ENCODE data around the gene ZNF350. TPM values are rescaled to one million over a fixed set of nuclear protein-coding genes. Genes with fewer than 3 reads are reported as not detected.

ZNF350 gene
- total RNA-seq, 2 donors from 2014 or later, result 5.7 to 6.5 TPM

GRCh38 chr19:51919606-51920005 lies 67.0 kb downstream of the ZNF350 start:
- H3K4me1 ChIP-seq, result no peaks in the 10 kb centered on the region
- H3K4me3 ChIP-seq, result no peak overlapping the region
- H3K27ac ChIP-seq, result no peak overlapping the region
- no peaks in the 10 kb centered on the region for H3K36me3 ChIP-seq
- H3K27me3 ChIP-seq, result no peaks in the 10 kb centered on the region
- DNase-seq (ENCODE audit: low spot score), result no peak
- H3K9me3 ChIP-seq, result peaks cover 23 to 86% of the 10 kb centered on the region in 2 donors
- TF ChIP-seq, protein P1, sequence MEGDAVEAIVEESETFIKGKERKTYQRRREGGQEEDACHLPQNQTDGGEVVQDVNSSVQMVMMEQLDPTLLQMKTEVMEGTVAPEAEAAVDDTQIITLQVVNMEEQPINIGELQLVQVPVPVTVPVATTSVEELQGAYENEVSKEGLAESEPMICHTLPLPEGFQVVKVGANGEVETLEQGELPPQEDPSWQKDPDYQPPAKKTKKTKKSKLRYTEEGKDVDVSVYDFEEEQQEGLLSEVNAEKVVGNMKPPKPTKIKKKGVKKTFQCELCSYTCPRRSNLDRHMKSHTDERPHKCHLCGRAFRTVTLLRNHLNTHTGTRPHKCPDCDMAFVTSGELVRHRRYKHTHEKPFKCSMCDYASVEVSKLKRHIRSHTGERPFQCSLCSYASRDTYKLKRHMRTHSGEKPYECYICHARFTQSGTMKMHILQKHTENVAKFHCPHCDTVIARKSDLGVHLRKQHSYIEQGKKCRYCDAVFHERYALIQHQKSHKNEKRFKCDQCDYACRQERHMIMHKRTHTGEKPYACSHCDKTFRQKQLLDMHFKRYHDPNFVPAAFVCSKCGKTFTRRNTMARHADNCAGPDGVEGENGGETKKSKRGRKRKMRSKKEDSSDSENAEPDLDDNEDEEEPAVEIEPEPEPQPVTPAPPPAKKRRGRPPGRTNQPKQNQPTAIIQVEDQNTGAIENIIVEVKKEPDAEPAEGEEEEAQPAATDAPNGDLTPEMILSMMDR (IDR thresholded peaks at IDR 0.05), result no peak

GRCh38 chr19:51916167-51916566 lies 70.5 kb downstream of the ZNF350 start:
- Histone ChIP-seq H3K9me3 (peaks cover 16 to 79% of the 10 kb centered on the region in 2 donors), H3K4me3 (no peak overlapping the region), H3K4me1 (no peaks in the 10 kb centered on the region), H3K27ac (no peak overlapping the region), H3K36me3 (no peaks in the 10 kb centered on the region), H3K27me3 (no peaks in the 10 kb centered on the region)
- no peak for DNase-seq (ENCODE audit: low spot score)
- TF ChIP-seq, protein P1 (IDR thresholded peaks at IDR 0.05), result no peak

DNA sequence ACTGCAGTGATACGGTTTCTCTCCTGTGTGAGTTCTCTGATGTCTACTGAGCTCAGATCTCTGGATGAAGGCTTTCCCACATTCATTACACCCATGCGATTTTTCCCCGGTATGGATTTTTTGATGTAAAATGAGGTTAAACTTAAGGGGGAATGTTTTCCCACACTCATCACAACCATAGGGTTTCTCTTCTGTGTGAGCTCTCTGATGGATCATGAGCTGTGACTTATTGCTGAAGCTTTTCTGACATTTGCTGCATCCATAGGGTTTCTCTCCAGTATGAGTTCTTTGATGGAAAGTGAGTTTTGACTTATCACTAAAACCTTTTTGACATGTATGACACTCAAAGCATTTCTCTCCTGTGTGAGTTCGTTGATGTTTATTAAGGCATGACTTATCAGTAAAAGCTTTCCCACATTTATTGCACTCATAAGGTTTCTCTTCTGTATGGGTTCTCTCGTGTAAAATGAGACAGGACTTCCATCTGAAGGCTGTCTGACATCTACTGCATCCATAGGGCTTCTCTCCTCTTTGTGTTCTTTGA lies 71.2 kb downstream of the ZNF350 start:
- TF ChIP-seq, protein P1 (IDR thresholded peaks at IDR 0.05), result no peak
- Histone ChIP-seq H3K4me1 (no peaks in the 10 kb centered on the region), H3K9me3 (peaks cover 16 to 74% of the 10 kb centered on the region in 2 donors), H3K4me3 (no peak overlapping the region), H3K27ac (no peak overlapping the region), H3K27me3 (no peaks in the 10 kb centered on the region), H3K36me3 (no peaks in the 10 kb centered on the region)
- no peak for DNase-seq (ENCODE audit: low spot score)

Other genes starting within 250 kb of the ZNF350 start
- 10 to 100 TPM in 1 of 2 donors, 1 to 10 TPM in 1; 4.4 to 22.7 TPM for gene FPR1, start 235.0 kb downstream of the ZNF350 start, total RNA-seq
- 1 to 10 TPM in 1 of 2 donors, under 1 TPM in 1; 0.30 to 3.9 TPM for gene FPR2, start 225.7 kb downstream of the ZNF350 start, total RNA-seq
- gene FPR3, start 191.7 kb downstream of the ZNF350 start, total RNA-seq, result 10 to 100 TPM in 1 of 2 donors, 1 to 10 TPM in 1; 1.4 to 14.7 TPM
- gene ZNF577, start 98.9 kb downstream of the ZNF350 start, total RNA-seq, result 1 to 10 TPM; 6.4 to 9.5 TPM
- gene ZNF649, start 81.8 kb downstream of the ZNF350 start, total RNA-seq, result 1 to 10 TPM; 7.2 to 7.4 TPM
- gene ZNF613, start 59.4 kb downstream of the ZNF350 start, total RNA-seq, result 1 to 10 TPM; 4.1 to 5.2 TPM
- gene ZNF615, start 21.4 kb upstream of the ZNF350 start, total RNA-seq, result 10 to 100 TPM; 10.4 to 10.8 TPM
- 1 to 10 TPM; 6.5 to 6.6 TPM for gene ZNF614, start 41.5 kb upstream of the ZNF350 start, total RNA-seq
- 1 to 10 TPM; 5.4 to 8.6 TPM for gene ZNF432, start 62.0 kb upstream of the ZNF350 start, total RNA-seq
- 10 to 100 TPM in 1 of 2 donors, 1 to 10 TPM in 1; 4.8 to 11.0 TPM for gene ZNF841, start 108.9 kb upstream of the ZNF350 start, total RNA-seq
- gene ZNF616, start 153.1 kb upstream of the ZNF350 start, total RNA-seq, result 1 to 10 TPM; 2.4 to 3.3 TPM
- 1 to 10 TPM; 2.2 to 7.6 TPM for gene ZNF836, start 184.8 kb upstream of the ZNF350 start, total RNA-seq
- gene PPP2R1A, start 203.2 kb upstream of the ZNF350 start, total RNA-seq, result 100 to 1,000 TPM; 284 to 322 TPM

Measured in right atrium auricular region (tissue), 2 donors.